ENCODE results near the gene GNAQ. TPM values are rescaled to one million over a fixed set of nuclear protein-coding genes. Genes with fewer than 3 reads are reported as not detected.

Gene GNAQ
- total and polyA plus RNA-seq, 4 donors: 6.8 to 19.6 (median 12.6) TPM

DNA sequence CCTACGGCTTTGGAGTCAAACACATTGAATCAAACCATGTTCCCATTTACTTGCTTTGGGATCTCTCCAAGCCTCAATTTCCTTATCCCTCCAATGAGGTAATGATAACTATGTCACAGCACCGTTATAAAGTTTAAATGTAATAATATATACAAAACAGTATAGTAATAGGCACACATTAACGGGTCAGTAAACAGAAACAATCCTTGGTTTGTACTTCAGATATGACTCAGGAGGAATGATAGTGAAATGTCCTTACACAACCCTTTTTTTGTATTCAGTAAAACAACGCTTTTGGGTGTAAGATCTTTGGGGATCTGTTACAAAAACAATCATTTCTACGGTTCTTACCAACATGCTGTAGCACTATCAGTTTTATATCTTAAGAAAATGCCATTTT, 205.0 kb downstream of the GNAQ start:
- TF ChIP-seq FOXA1 (IDR thresholded peaks at IDR 0.05) (no peak), SP1 (IDR thresholded peaks at IDR 0.05) (no peak), MAX (IDR thresholded peaks at IDR 0.05) (no peak), ZBTB33 (IDR thresholded peaks at IDR 0.05) (no peak), HNF4A (conservative IDR thresholded peaks at IDR 0.05) (no peak), HNF4G (IDR thresholded peaks at IDR 0.05) (no peak), TAF1 (conservative IDR thresholded peaks at IDR 0.05) (no peak), CTCF (IDR thresholded peaks at IDR 0.05; ENCODE audit: low read depth, low read length, missing input control) (no peak), FOXA2 (IDR thresholded peaks at IDR 0.05) (no peak), RXRA (IDR thresholded peaks at IDR 0.05) (no peak)
- TF ChIP-seq, protein P1, sequence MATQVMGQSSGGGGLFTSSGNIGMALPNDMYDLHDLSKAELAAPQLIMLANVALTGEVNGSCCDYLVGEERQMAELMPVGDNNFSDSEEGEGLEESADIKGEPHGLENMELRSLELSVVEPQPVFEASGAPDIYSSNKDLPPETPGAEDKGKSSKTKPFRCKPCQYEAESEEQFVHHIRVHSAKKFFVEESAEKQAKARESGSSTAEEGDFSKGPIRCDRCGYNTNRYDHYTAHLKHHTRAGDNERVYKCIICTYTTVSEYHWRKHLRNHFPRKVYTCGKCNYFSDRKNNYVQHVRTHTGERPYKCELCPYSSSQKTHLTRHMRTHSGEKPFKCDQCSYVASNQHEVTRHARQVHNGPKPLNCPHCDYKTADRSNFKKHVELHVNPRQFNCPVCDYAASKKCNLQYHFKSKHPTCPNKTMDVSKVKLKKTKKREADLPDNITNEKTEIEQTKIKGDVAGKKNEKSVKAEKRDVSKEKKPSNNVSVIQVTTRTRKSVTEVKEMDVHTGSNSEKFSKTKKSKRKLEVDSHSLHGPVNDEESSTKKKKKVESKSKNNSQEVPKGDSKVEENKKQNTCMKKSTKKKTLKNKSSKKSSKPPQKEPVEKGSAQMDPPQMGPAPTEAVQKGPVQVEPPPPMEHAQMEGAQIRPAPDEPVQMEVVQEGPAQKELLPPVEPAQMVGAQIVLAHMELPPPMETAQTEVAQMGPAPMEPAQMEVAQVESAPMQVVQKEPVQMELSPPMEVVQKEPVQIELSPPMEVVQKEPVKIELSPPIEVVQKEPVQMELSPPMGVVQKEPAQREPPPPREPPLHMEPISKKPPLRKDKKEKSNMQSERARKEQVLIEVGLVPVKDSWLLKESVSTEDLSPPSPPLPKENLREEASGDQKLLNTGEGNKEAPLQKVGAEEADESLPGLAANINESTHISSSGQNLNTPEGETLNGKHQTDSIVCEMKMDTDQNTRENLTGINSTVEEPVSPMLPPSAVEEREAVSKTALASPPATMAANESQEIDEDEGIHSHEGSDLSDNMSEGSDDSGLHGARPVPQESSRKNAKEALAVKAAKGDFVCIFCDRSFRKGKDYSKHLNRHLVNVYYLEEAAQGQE (IDR thresholded peaks at IDR 0.05): no peak
- TF ChIP-seq, protein P2, sequence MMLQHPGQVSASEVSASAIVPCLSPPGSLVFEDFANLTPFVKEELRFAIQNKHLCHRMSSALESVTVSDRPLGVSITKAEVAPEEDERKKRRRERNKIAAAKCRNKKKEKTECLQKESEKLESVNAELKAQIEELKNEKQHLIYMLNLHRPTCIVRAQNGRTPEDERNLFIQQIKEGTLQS (IDR thresholded peaks at IDR 0.05): no peak
- WGBS: 81% methylated on average over 5 of the region's 5 CpGs
- no peaks in the 10 kb centered on the region for H3K36me3 ChIP-seq (ENCODE audit: control insufficient read depth in 4 of 4, insufficient read depth in 3 of 4, low read depth in 1 of 4, low read length in 3 of 4)
- no peak for DNase-seq (ENCODE audit: low spot score)
- no peak overlapping the region for H3K4me3 ChIP-seq (ENCODE audit: low read depth in 1 of 3, low read length in 3 of 3)
- no peak overlapping the region for H3K27ac ChIP-seq (ENCODE audit: low read depth in 1 of 2, low read length in 2 of 2)
- no peak overlapping the region for H3K9ac ChIP-seq (ENCODE audit: low read depth in 1 of 2, low read length in 2 of 2)
- H3K9me3 ChIP-seq (ENCODE audit: control insufficient read depth in 4 of 4, low read length in 3 of 4): no peaks in the 10 kb centered on the region
- H3K27me3 ChIP-seq (ENCODE audit: control insufficient read depth in 4 of 4, insufficient read depth in 4 of 4, low read length in 3 of 4): no peaks in the 10 kb centered on the region
- no peaks in the 10 kb centered on the region for H3K4me1 ChIP-seq (ENCODE audit: control insufficient read depth in 4 of 4, insufficient read depth in 4 of 4, low read length in 3 of 4)

- Histone ChIP-seq H3K36me3 (ENCODE audit: control insufficient read depth in 4 of 4, insufficient read depth in 3 of 4, low read depth in 1 of 4, low read length in 3 of 4) (no peaks in the 10 kb centered on the region), H3K4me3 (ENCODE audit: low read depth in 1 of 3, low read length in 3 of 3) (no peak overlapping the region), H3K9me3 (ENCODE audit: control insufficient read depth in 4 of 4, low read length in 3 of 4) (no peaks in the 10 kb centered on the region), H3K4me1 (ENCODE audit: control insufficient read depth in 4 of 4, insufficient read depth in 4 of 4, low read length in 3 of 4) (no peaks in the 10 kb centered on the region), H3K27me3 (ENCODE audit: control insufficient read depth in 4 of 4, insufficient read depth in 4 of 4, low read length in 3 of 4) (no peaks in the 10 kb centered on the region), H3K9ac (ENCODE audit: low read depth in 1 of 2, low read length in 2 of 2) (no peak overlapping the region), H3K27ac (ENCODE audit: low read depth in 1 of 2, low read length in 2 of 2) (no peak overlapping the region)
- WGBS: 67% methylated on average over 2 of the region's 2 CpGs
- DNase-seq (ENCODE audit: low spot score): no peak
- TF ChIP-seq NR2F2 (IDR thresholded peaks at IDR 0.05): no peak
- TF ChIP-seq MAX (IDR thresholded peaks at IDR 0.05): no peak
- no peak for TF ChIP-seq RAD21 (IDR thresholded peaks at IDR 0.05)
- TF ChIP-seq, protein P1 (IDR thresholded peaks at IDR 0.05): no peak
- no peak for TF ChIP-seq ZBTB33 (IDR thresholded peaks at IDR 0.05)
- TF ChIP-seq SP1 (IDR thresholded peaks at IDR 0.05): no peak
- no peak for TF ChIP-seq GABPA (IDR thresholded peaks at IDR 0.05 in 1 of 2, conservative IDR thresholded peaks at IDR 0.05 in 1 of 2)
- no peak for TF ChIP-seq EGR1 (IDR thresholded peaks at IDR 0.05; ENCODE audit: low read depth in 2 of 2)
These were observed 205.5 kb downstream of the GNAQ start for GRCh38 chr9:77826116-77826515.
